IMR-90 (cell line): ENCODE measurements around the gene H1-8. TPM values are rescaled to one million over a fixed set of nuclear protein-coding genes. Genes with fewer than 3 reads are reported as not detected.

Experiments used
- ATAC-seq: fragments of 200-7000 bp; cut with Tn5 transposase; 2 replicates; pipeline ENCODE4 v1.9.1; 2020; ENCODE audit warnings: low read depth, mild to moderate bottlenecking, moderate library complexity
- BruUV-seq: library from RNA; stranded (reverse); fragments of 400-500 nt; replicated peaks from 2 replicates; lab custom pipeline; 2021; lab: Mats Ljungman, UMichigan
- CTCF ChIA-PET: fragments of 300-600 bp; formaldehyde crosslinking; extraction: SDS; loops from one replicate; lab custom pipeline; 2021; ENCODE audit warnings: antibody characterized with exemption; lab: Yijun Ruan, JAX
- POLR2A ChIA-PET: fragments of 300-600 bp; sonication (Branson Sonifier 250); formaldehyde crosslinking; loops from one replicate; lab custom pipeline; 2022; ENCODE audit warnings: antibody characterized with exemption; ENCODE audit not compliant: unreplicated experiment; lab: Charles Lee
- DNase-seq: peaks from one replicate; pipeline ENCODE4 v3.0.0; 2013
- H2AFZ ChIP-seq: replicated peaks from 2 replicates; pipeline ENCODE3; 2013; ENCODE audit warnings: low read length, mild to moderate bottlenecking; ENCODE audit not compliant: poor library complexity
- H2AK5ac ChIP-seq: 2 replicates; pipeline ENCODE4 v1.6.1; 2013; ENCODE audit warnings: low read depth, low read length, inconsistent platforms
- H2AK9ac ChIP-seq: replicated peaks from 2 replicates; pipeline ENCODE3; 2013; ENCODE audit warnings: mild to moderate bottlenecking, low read depth, low read length, moderate library complexity; ENCODE audit not compliant: poor library complexity
- H2BK120ac ChIP-seq: 2 replicates; pipeline ENCODE4 v1.6.1; 2013; ENCODE audit warnings: low read depth, low read length, inconsistent platforms
- H2BK15ac ChIP-seq: 3 replicates; pipeline ENCODE4 v1.6.1; 2013; ENCODE audit warnings: low read depth, low read length, inconsistent platforms
- H2BK20ac ChIP-seq: 2 replicates; pipeline ENCODE4 v1.6.1; 2013; ENCODE audit warnings: low read depth, mild to moderate bottlenecking, inconsistent platforms, low read length, moderate library complexity
- H2BK5ac ChIP-seq: 2 replicates; pipeline ENCODE4 v1.6.1; 2013; ENCODE audit warnings: mild to moderate bottlenecking, low read depth, low read length, inconsistent platforms; ENCODE audit not compliant: poor library complexity, severe bottlenecking
- H3K14ac ChIP-seq: replicated peaks from 2 replicates; pipeline ENCODE4 v1.6.1; 2013; ENCODE audit warnings: low read depth, low read length, inconsistent platforms
- H3K18ac ChIP-seq: 2 replicates; pipeline ENCODE4 v1.6.1; 2013; ENCODE audit warnings: low read depth, low read length, control low read depth
- H3K23ac ChIP-seq: 2 replicates; pipeline ENCODE4 v1.6.1; 2013; ENCODE audit warnings: low read depth, low read length, inconsistent platforms
- H3K27ac ChIP-seq: 2 replicates; pipeline ENCODE4 v1.5.1; 2013; ENCODE audit warnings: mild to moderate bottlenecking, control low read depth, low read length; ENCODE audit not compliant: insufficient read depth
- H3K27me3 ChIP-seq: 2 replicates; pipeline ENCODE4 v1.6.1; 2013; ENCODE audit warnings: low read length; ENCODE audit not compliant: control insufficient read depth, insufficient read depth
- H3K36me3 ChIP-seq: 2 replicates; pipeline ENCODE4 v1.6.1; 2013; ENCODE audit warnings: low read length, mixed read lengths; ENCODE audit not compliant: control insufficient read depth, insufficient read depth
- H3K4ac ChIP-seq: 2 replicates; pipeline ENCODE4 v1.6.1; 2013; ENCODE audit warnings: low read depth, low read length, inconsistent platforms
- H3K4me1 ChIP-seq: 2 replicates; pipeline ENCODE4 v1.6.1; 2013; ENCODE audit warnings: low read length, mixed read lengths; ENCODE audit not compliant: control insufficient read depth, insufficient read depth
- H3K4me2 ChIP-seq: 2 replicates; pipeline ENCODE4 v1.6.1; 2013; ENCODE audit warnings: low read depth, mild to moderate bottlenecking, control low read depth, low read length, moderate library complexity
- H3K4me3 ChIP-seq: 2 replicates; pipeline ENCODE4 v1.5.1; 2013; ENCODE audit warnings: low read depth, mild to moderate bottlenecking, control low read depth, low read length, moderate library complexity; ENCODE audit not compliant: insufficient read depth
- H3K56ac ChIP-seq: 2 replicates; pipeline ENCODE4 v1.6.1; 2013; ENCODE audit warnings: low read length, inconsistent platforms; ENCODE audit not compliant: insufficient read depth; ENCODE audit errors: extremely low read depth
- H3K79me1 ChIP-seq, 2 experiments: 2 replicates each; pipeline ENCODE4 v1.6.1; 2013; ENCODE audit warnings: low read length in 2 of 2, inconsistent platforms in 1 of 2, low read depth in 1 of 2
- H3K9ac ChIP-seq: 2 replicates; pipeline ENCODE4 v1.6.1; 2013; ENCODE audit warnings: low read depth, low read length, control low read depth
- H3K9me1 ChIP-seq: 2 replicates; pipeline ENCODE4 v1.6.1; 2013; ENCODE audit warnings: low read length, inconsistent platforms; ENCODE audit not compliant: insufficient read depth
- H3K9me3 ChIP-seq: 2 replicates; pipeline ENCODE4 v1.6.1; 2013; ENCODE audit warnings: low read length; ENCODE audit not compliant: control insufficient read depth, insufficient read depth
- H4K20me1 ChIP-seq: 2 replicates; pipeline ENCODE4 v1.6.1; 2013; ENCODE audit warnings: low read length, inconsistent platforms; ENCODE audit not compliant: insufficient read depth
- H4K5ac ChIP-seq: 2 replicates; pipeline ENCODE4 v1.6.1; 2013; ENCODE audit warnings: mild to moderate bottlenecking, low read depth, low read length, control low read depth
- H4K8ac ChIP-seq, 2 experiments: 2 replicates each; pipeline ENCODE4 v1.6.1; 2013; ENCODE audit warnings: low read depth in 2 of 2, low read length in 2 of 2, control low read depth in 1 of 2, inconsistent platforms in 1 of 2
- H4K91ac ChIP-seq: 2 replicates; pipeline ENCODE4 v1.6.1; 2013; ENCODE audit warnings: low read depth, low read length, inconsistent platforms; ENCODE audit not compliant: insufficient read depth
- BHLHE40 ChIP-seq: fragments of 150-350 bp; IDR thresholded peaks from 2 replicates; pipeline ENCODE4 v1.6.1; 2016; ENCODE audit warnings: mild to moderate bottlenecking, low read depth, low read length
- CEBPB ChIP-seq: IDR thresholded peaks from 2 replicates; pipeline ENCODE4 v1.6.1; 2012; ENCODE audit warnings: low read depth, low read length, improper control_type of control experiment
- ELK1 ChIP-seq: fragments of 150-350 bp; IDR thresholded peaks from 2 replicates; pipeline ENCODE4 v1.6.1; 2016; ENCODE audit warnings: low read depth, mild to moderate bottlenecking, low read length, moderate library complexity, borderline replicate concordance
- FOS ChIP-seq: fragments of 150-350 bp; IDR thresholded peaks from 2 replicates; pipeline ENCODE4 v1.6.1; 2016; ENCODE audit warnings: low read depth, low read length
- MAZ ChIP-seq: IDR thresholded peaks from 2 replicates; pipeline ENCODE4 v1.6.1; 2012; ENCODE audit warnings: low read depth, mild to moderate bottlenecking, low read length, improper control_type of control experiment, moderate library complexity, borderline replicate concordance
- NFE2L2 ChIP-seq: fragments of 150-350 bp; IDR thresholded peaks from 2 replicates; pipeline ENCODE4 v1.6.1; 2016; ENCODE audit warnings: low read depth, mild to moderate bottlenecking, low read length
- POLR2A ChIP-seq: IDR thresholded peaks from 2 replicates; pipeline ENCODE4 v1.6.1; 2012; ENCODE audit warnings: mild to moderate bottlenecking, low read depth, low read length
- RCOR1 ChIP-seq: IDR thresholded peaks from 2 replicates; pipeline ENCODE4 v1.6.1; 2012; ENCODE audit warnings: mild to moderate bottlenecking, low read length, improper control_type of control experiment; ENCODE audit not compliant: insufficient replicate concordance
- USF2 ChIP-seq: fragments of 150-350 bp; IDR thresholded peaks from 2 replicates; pipeline ENCODE4 v1.6.1; 2017; ENCODE audit warnings: mild to moderate bottlenecking, antibody characterized with exemption, low read length, low read depth
- WGBS, 2 experiments: methylation state at CpG; one replicate each; pipeline versions ENCODE4 v1.1.5 to v1.1.7; 2013; ENCODE audit warnings: missing lambda C conversion rate in 2 of 2; ENCODE audit not compliant: insufficient read length in 1 of 2; ENCODE audit errors: extremely low coverage in 2 of 2; 5-methylcytosine and 5-hydroxymethylcytosine counted together
- dilution Hi-C: fragments of 300-500 bp; cut with HindIII; formaldehyde crosslinking; loops from one replicate; pipeline ENCODE4 v1.14.3; 2018; ENCODE audit warnings: low sequenced_read_pairs; ENCODE audit not compliant: unreplicated experiment
- in situ Hi-C: fragments of 300-500 bp; cut with MboI; formaldehyde crosslinking; loops from 3 replicates; pipeline ENCODE4 v1.14.3; 2019; ENCODE audit warnings: low sequenced_read_pairs, inconsistent platforms, mixed read lengths
- intact Hi-C: fragments of 100-400 bp; cut with micrococcal nuclease; formaldehyde crosslinking; loops from 2 replicates; pipeline ENCODE4 v1.10.0; 2022
- polyA plus RNA-seq, 3 experiments: library from polyadenylated mRNA; depleted of rRNA; stranded (reverse); fragments of >200 nt; gene quantifications; 2 replicates each; pipeline ENCODE4 v1.2.3, GENCODE V29; 2012; ENCODE audit warnings: low replicate concordance in 1 of 3
- total RNA-seq: library from RNA; depleted of rRNA; stranded (reverse); fragments of >200 nt; gene quantifications from 2 replicates; pipeline ENCODE4 v1.2.3, GENCODE V29; 2012

H1-8 gene
- total and polyA plus RNA-seq, 2 of the 4 experiments (the other 2 are of a cell fraction): not detected

GRCh38 chr3:129549805-129550204 lies 6.8 kb downstream of the H1-8 start:
- DNase-seq (no peak), ATAC-seq (no peak)
- Histone ChIP-seq H4K8ac (peak overlapping the region in 1 of 2 experiments; percentile 53; a peak in 3 of 4 replicates), H3K9me3 (no peaks in the 10 kb centered on the region), H2BK15ac (peak overlapping the region; percentile 42; the same call in 1 of the 3 replicates), H2AK9ac (peak overlapping the region; percentile 38), H3K23ac (no peak overlapping the region), H4K5ac (peak overlapping the region; percentile 57; the same call in 1 of the 2 replicates), H3K4ac (peak overlapping the region; percentile 61), H3K4me1 (peaks cover 4% of the 10 kb centered on the region), H3K4me3 (no peak overlapping the region), H3K18ac (no peak overlapping the region; the same call in 1 of the 2 replicates), H4K91ac (peak overlapping the region; percentile 50), H3K27me3 (no peaks in the 10 kb centered on the region), H3K27ac (no peak overlapping the region), H2AFZ (no peak overlapping the region), H2AK5ac (peak overlapping the region; percentile 83), H3K9ac (no peak overlapping the region), H4K20me1 (no peaks in the 10 kb centered on the region), H3K9me1 (0 out of 2 replicates have a peak, but pooled peaks cover 9% of the 10 kb centered on the region), H3K79me1 (no peaks in the 10 kb centered on the region), H2BK120ac (peak overlapping the region; percentile 59; the same call in 1 of the 2 replicates), H3K36me3 (no peaks in the 10 kb centered on the region), H3K4me2 (no peak overlapping the region), H2BK5ac (peak overlapping the region; percentile 23), H3K56ac (no peak overlapping the region), H2BK20ac (no peak overlapping the region), H3K14ac (no peak overlapping the region; the same call in 1 of the 2 replicates)
- CTCF ChIA-PET: no interaction called here
- BruUV-seq: no TSS peak
- TF ChIP-seq NFE2L2 (no peak), BHLHE40 (no peak), RCOR1 (no peak), ELK1 (no peak), MAZ (no peak), FOS (no peak), CEBPB (no peak), USF2 (no peak), POLR2A (no peak)
- no CpG with 5 or more reads among the region's 3 CpGs for WGBS, 2 experiments
- in situ Hi-C loops (no loop called here), intact Hi-C loops (no loop called here), dilution Hi-C loops (no loop called here)
- POLR2A ChIA-PET: interaction anchor here (0.6 kb wide), 1 partner anchor 133 kb away, joined by 3 read pairs; no protein-coding TSS in a partner anchor
